Left ventricle myocardium inferior (tissue), 1 donor: ENCODE measurements around the gene CPSF7. TPM values are rescaled to one million over a fixed set of nuclear protein-coding genes. Genes with fewer than 3 reads are reported as not detected.
"Not testable (repeated sequence)": the region's sequence is repeated elsewhere in the genome, so short reads cannot be mapped to it uniquely, and the experiment has no call there.

Experiments
- DNase-seq: peaks from one replicate; pipeline ENCODE4 v3.0.0-alpha.2; 2020
- H3K27ac ChIP-seq: fragments of 200-600 bp; replicated peaks from 2 replicates; pipeline ENCODE4 v1.8.0; 2021
- H3K27me3 ChIP-seq: fragments of 200-600 bp; 2 replicates; pipeline ENCODE4 v1.8.0; 2021; ENCODE audit warnings: low read depth
- H3K36me3 ChIP-seq: fragments of 200-600 bp; 2 replicates; pipeline ENCODE4 v1.8.0; 2021
- H3K4me1 ChIP-seq: fragments of 200-600 bp; 2 replicates; pipeline ENCODE4 v1.8.0; 2021
- H3K4me3 ChIP-seq: fragments of 200-600 bp; 2 replicates; pipeline ENCODE4 v1.8.0; 2021; ENCODE audit warnings: mild to moderate bottlenecking, moderate library complexity
- H3K9me3 ChIP-seq: fragments of 200-600 bp; replicated peaks from 2 replicates; pipeline ENCODE4 v1.8.0; 2021
- intact Hi-C: fragments of 100-400 bp; cut with micrococcal nuclease; formaldehyde crosslinking; loops from one replicate; pipeline ENCODE4 v1.11.0; 2022
- total RNA-seq: library from RNA; stranded (reverse); fragmentation: NEBNext Ultra II Directional; extraction: Animal tissue kit (Norgen Biotek cat#: 25700); gene quantifications from one replicate; pipeline ENCODE4 v1.2.1, GENCODE V29; 2021
- TF ChIP-seq, protein P1 (sequence below): fragments of 200-600 bp; IDR thresholded peaks from 2 replicates; pipeline ENCODE4 v1.8.0; 2021; ENCODE audit warnings: antibody characterized with exemption, mild to moderate bottlenecking, borderline replicate concordance
- donor health status: DM: no; HTN: yes; CAD: no; lungs with severe emphysema.

CPSF7 gene
- total RNA-seq, 1 donor from 2014 or later, result 39.9 TPM

GRCh38 chr11:61384271-61385242, 45.2 kb downstream of the CPSF7 start:
- H3K27me3 ChIP-seq, result no peaks in the 10 kb centered on the region
- H3K27ac ChIP-seq, result no peak overlapping the region
- peaks cover 3% of the 10 kb centered on the region for H3K4me1 ChIP-seq
- H3K36me3 ChIP-seq, result no peaks in the 10 kb centered on the region
- TF ChIP-seq, protein P1, sequence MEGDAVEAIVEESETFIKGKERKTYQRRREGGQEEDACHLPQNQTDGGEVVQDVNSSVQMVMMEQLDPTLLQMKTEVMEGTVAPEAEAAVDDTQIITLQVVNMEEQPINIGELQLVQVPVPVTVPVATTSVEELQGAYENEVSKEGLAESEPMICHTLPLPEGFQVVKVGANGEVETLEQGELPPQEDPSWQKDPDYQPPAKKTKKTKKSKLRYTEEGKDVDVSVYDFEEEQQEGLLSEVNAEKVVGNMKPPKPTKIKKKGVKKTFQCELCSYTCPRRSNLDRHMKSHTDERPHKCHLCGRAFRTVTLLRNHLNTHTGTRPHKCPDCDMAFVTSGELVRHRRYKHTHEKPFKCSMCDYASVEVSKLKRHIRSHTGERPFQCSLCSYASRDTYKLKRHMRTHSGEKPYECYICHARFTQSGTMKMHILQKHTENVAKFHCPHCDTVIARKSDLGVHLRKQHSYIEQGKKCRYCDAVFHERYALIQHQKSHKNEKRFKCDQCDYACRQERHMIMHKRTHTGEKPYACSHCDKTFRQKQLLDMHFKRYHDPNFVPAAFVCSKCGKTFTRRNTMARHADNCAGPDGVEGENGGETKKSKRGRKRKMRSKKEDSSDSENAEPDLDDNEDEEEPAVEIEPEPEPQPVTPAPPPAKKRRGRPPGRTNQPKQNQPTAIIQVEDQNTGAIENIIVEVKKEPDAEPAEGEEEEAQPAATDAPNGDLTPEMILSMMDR, result no peak
- no peak for DNase-seq
- H3K4me3 ChIP-seq, result no peak overlapping the region
- intact Hi-C loops, result loop anchor here (5.0 kb wide), 1 partner anchor 47 kb away; no protein-coding TSS in a partner anchor
- no peaks in the 10 kb centered on the region for H3K9me3 ChIP-seq

DNA sequence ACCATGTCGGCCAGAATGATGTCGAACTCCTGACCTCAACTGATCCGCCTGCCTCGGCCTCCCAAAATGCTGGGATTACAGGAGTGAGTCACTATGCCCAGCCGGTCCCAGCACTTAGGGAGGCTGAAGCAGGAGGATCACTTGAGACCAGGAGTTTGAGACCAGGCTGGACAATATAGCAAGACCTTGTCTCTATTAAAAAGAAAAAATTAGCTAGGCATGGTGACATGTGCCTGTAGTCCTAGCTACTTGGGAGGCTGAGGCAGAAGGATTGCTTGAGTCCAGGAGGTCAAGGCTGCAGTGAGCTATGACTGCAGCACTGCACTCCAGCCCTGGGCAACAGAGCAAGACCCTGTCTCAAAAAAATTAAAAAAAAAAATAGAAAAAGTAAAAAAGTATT, 45.9 kb downstream of the CPSF7 start:
- H3K36me3 ChIP-seq, H3K4me3 ChIP-seq, DNase-seq, H3K9me3 ChIP-seq, H3K4me1 ChIP-seq, H3K27ac ChIP-seq, H3K27me3 ChIP-seq: not testable (repeated sequence)
- intact Hi-C loops, result loop anchor here (5.0 kb wide), 1 partner anchor 47 kb away; no protein-coding TSS in a partner anchor

GRCh38 chr11:61380884-61381283, 48.9 kb downstream of the CPSF7 start:
- H3K4me3 ChIP-seq, result no peak overlapping the region
- H3K27me3 ChIP-seq, result no peaks in the 10 kb centered on the region
- no peak for DNase-seq
- peaks cover 3% of the 10 kb centered on the region for H3K4me1 ChIP-seq
- no peaks in the 10 kb centered on the region for H3K9me3 ChIP-seq
- H3K27ac ChIP-seq, result no peak overlapping the region
- H3K36me3 ChIP-seq, result peaks cover 2% of the 10 kb centered on the region
- TF ChIP-seq, protein P1, result no peak
- intact Hi-C loops, result loop anchor here (5.0 kb wide), 1 partner anchor 44 kb away; no protein-coding TSS in a partner anchor

DNA sequence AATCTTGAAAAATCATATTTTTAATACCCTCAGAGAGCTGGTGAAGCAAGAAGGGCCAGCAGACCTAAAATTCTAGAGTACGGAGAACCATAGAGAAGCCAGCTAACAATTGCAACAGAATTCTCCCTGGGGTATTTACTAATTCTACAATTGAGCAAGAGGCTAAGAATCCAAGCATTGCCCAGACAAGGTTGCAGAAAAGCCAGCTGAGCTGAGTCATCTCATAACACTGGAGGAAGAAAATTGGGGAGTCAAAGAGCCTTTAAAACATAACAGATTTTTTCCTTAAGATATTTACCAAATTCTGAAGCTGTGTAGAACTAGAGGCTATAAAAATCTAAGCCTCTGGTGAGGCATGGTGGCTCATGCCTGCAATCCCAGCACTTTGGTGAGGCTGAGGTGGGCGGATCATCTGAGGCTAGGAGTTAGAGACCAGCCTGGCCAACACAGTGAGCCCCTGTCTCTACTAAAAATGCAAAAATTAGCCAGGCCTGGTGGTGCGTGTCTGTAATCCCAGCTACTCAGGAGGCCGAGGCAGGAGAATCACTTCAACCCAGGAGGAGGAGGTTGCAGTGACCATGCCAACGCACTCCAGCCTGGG, 51.0 kb downstream of the CPSF7 start:
- H3K4me3 ChIP-seq, result no peak overlapping the region
- intact Hi-C loops, result no loop called here
- peaks cover 9% of the 10 kb centered on the region for H3K36me3 ChIP-seq
- peak overlapping the region; percentile 70 for H3K27ac ChIP-seq
- no peaks in the 10 kb centered on the region for H3K9me3 ChIP-seq
- DNase-seq, result no peak
- TF ChIP-seq, protein P1, result no peak
- no peaks in the 10 kb centered on the region for H3K4me1 ChIP-seq
- H3K27me3 ChIP-seq, result no peaks in the 10 kb centered on the region

- no peaks in the 10 kb centered on the region for H3K9me3 ChIP-seq
- no peak overlapping the region for H3K27ac ChIP-seq
- no peak overlapping the region for H3K4me3 ChIP-seq
- no peak for DNase-seq
- TF ChIP-seq, protein P1, result no peak
- H3K4me1 ChIP-seq, result no peaks in the 10 kb centered on the region
- intact Hi-C loops, result no loop called here
- H3K27me3 ChIP-seq, result no peaks in the 10 kb centered on the region
- peaks cover 9% of the 10 kb centered on the region for H3K36me3 ChIP-seq
These were observed 52.2 kb downstream of the CPSF7 start for GRCh38 chr11:61377461-61378160.
